Coronary artery (tissue), 2 donors: Measurements from ENCODE around the gene RAPGEF4.

Source experiments
- DNase-seq: peaks from one replicate; pipeline ENCODE4 v3.0.0-alpha.2; 2017; ENCODE audit warnings: low spot score
- H3K27ac ChIP-seq, 2 donors: fragments of 200-600 bp; sonication (generic); one replicate each; pipeline ENCODE4 v1.5.1; 2016 to 2019
- H3K4me3 ChIP-seq: fragments of 200-600 bp; sonication (generic); 2 replicates; pipeline ENCODE4 v1.5.1; 2016; ENCODE audit warnings: mild to moderate bottlenecking, moderate library complexity
- CTCF ChIP-seq: fragments of 200-600 bp; sonication (generic); IDR thresholded peaks from one replicate; pipeline ENCODE4 v1.5.1; 2019; ENCODE audit warnings: antibody characterized with exemption

The RAPGEF4 gene

GRCh38 chr2:172855588-172855987 lies 119.9 kb downstream of the RAPGEF4 start:
- no peak overlapping the region for H3K4me3 ChIP-seq
- TF ChIP-seq CTCF: no peak
- H3K27ac ChIP-seq: no peak overlapping the region
- DNase-seq: no peak

GRCh38 chr2:172856606-172857005 lies 121.0 kb downstream of the RAPGEF4 start:
- no peak overlapping the region for H3K27ac ChIP-seq
- TF ChIP-seq CTCF: no peak
- H3K4me3 ChIP-seq: no peak overlapping the region
- no peak for DNase-seq

- TF ChIP-seq CTCF: no peak
- no peak for DNase-seq
- H3K4me3 ChIP-seq: no peak overlapping the region
- no peak overlapping the region for H3K27ac ChIP-seq
Measured at GRCh38 chr2:172858473-172858745, 122.8 kb downstream of the RAPGEF4 start.

GRCh38 chr2:172859581-172860335 lies 124.1 kb downstream of the RAPGEF4 start:
- no peak for DNase-seq
- H3K4me3 ChIP-seq: no peak overlapping the region
- H3K27ac ChIP-seq: no peak overlapping the region
- TF ChIP-seq CTCF: no peak

GRCh38 chr2:172860336-172860707 lies 124.7 kb downstream of the RAPGEF4 start:
- Histone ChIP-seq H3K27ac (no peak overlapping the region), H3K4me3 (no peak overlapping the region)
- no peak for TF ChIP-seq CTCF
- DNase-seq: no peak

GRCh38 chr2:172861098-172861497 lies 125.5 kb downstream of the RAPGEF4 start:
- DNase-seq: no peak
- H3K27ac ChIP-seq: peak overlapping the region in 1 of 2 donors; percentile 21
- no peak overlapping the region for H3K4me3 ChIP-seq
- no peak for TF ChIP-seq CTCF

- no peak for TF ChIP-seq CTCF
- Histone ChIP-seq H3K27ac (peak overlapping the region in 1 of 2 donors; percentile 21), H3K4me3 (no peak overlapping the region)
- no peak for DNase-seq
Measured at GRCh38 chr2:172861656-172862476, 126.2 kb downstream of the RAPGEF4 start.
